ENCODE results near the gene METTL21C.

METTL21C gene

DNA sequence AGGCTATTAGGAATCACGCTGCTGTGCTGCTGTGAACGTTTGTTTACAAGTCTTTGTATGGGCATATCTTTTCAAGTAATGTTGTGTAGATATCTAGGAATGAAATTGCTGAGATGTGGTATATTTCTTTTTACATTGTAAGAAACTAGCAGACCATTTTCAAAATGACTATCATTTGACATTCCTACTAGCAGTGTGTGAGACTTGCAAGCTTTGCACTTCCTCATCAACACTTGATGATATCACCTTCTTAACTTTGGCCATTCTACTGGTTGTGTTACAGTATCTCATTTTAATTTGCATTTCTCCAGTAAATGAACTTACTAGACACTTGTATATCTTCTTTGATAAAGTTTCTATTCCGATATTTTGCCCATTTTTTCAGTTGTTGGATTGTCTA, 12.1 kb downstream of the METTL21C start:
- Histone ChIP-seq H3K36me3 (ENCODE audit: control insufficient read depth, insufficient read depth, low read length) (peaks cover 23% of the 10 kb centered on the region), H3K27me3 (ENCODE audit: control insufficient read depth, insufficient read depth, low read length) (no peaks in the 10 kb centered on the region), H3K4me3 (ENCODE audit: low read depth, low read length) (no peak overlapping the region), H3K4me1 (ENCODE audit: control insufficient read depth, insufficient read depth, low read length) (no peaks in the 10 kb centered on the region), H3K27ac (ENCODE audit: low read depth, low read length) (no peak overlapping the region), H3K9me3 (ENCODE audit: control insufficient read depth, insufficient read depth, low read depth, low read length) (no peaks in the 10 kb centered on the region), H3K9ac (ENCODE audit: low read length) (no peak overlapping the region)

DNA sequence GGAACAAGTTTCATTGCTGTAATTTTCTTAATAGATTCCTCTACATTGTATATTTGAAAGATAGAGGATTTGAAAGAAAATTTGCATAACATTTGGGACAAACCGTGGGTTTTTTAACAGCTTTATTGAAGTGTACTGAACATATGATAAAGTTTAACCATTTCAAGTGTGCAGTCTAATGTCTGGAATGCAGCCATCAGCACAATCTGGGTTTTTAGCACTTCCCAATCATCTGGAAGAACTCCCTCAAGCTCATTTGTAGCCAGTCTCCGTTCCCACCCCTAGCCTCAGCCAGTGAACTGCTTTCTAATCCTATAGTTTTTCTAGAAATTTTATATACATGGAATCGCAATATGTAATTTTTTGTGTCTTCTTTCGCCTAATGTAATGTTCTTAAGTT, 12.6 kb downstream of the METTL21C start:
- no peak overlapping the region for H3K9ac ChIP-seq (ENCODE audit: low read length)
- H3K27ac ChIP-seq (ENCODE audit: low read depth, low read length) = no peak overlapping the region
- H3K9me3 ChIP-seq (ENCODE audit: control insufficient read depth, insufficient read depth, low read depth, low read length) = no peaks in the 10 kb centered on the region
- H3K4me1 ChIP-seq (ENCODE audit: control insufficient read depth, insufficient read depth, low read length) = no peaks in the 10 kb centered on the region
- H3K4me3 ChIP-seq (ENCODE audit: low read depth, low read length) = no peak overlapping the region
- H3K36me3 ChIP-seq (ENCODE audit: control insufficient read depth, insufficient read depth, low read length) = peaks cover 28% of the 10 kb centered on the region
- H3K27me3 ChIP-seq (ENCODE audit: control insufficient read depth, insufficient read depth, low read length) = no peaks in the 10 kb centered on the region

- no peak overlapping the region for H3K4me3 ChIP-seq (ENCODE audit: low read depth, low read length)
- no peaks in the 10 kb centered on the region for H3K27me3 ChIP-seq (ENCODE audit: control insufficient read depth, insufficient read depth, low read length)
- no peak overlapping the region for H3K27ac ChIP-seq (ENCODE audit: low read depth, low read length)
- peaks cover 40% of the 10 kb centered on the region for H3K36me3 ChIP-seq (ENCODE audit: control insufficient read depth, insufficient read depth, low read length)
- no peaks in the 10 kb centered on the region for H3K9me3 ChIP-seq (ENCODE audit: control insufficient read depth, insufficient read depth, low read depth, low read length)
- no peak overlapping the region for H3K9ac ChIP-seq (ENCODE audit: low read length)
- H3K4me1 ChIP-seq (ENCODE audit: control insufficient read depth, insufficient read depth, low read length) = no peaks in the 10 kb centered on the region
Observed at GRCh38 chr13:102680842-102681740, 13.8 kb downstream of the METTL21C start.

GRCh38 chr13:102680133-102680717, 14.6 kb downstream of the METTL21C start:
- peaks cover 48% of the 10 kb centered on the region for H3K36me3 ChIP-seq (ENCODE audit: control insufficient read depth, insufficient read depth, low read length)
- no peaks in the 10 kb centered on the region for H3K27me3 ChIP-seq (ENCODE audit: control insufficient read depth, insufficient read depth, low read length)
- H3K4me3 ChIP-seq (ENCODE audit: low read depth, low read length) = no peak overlapping the region
- H3K27ac ChIP-seq (ENCODE audit: low read depth, low read length) = no peak overlapping the region
- H3K9ac ChIP-seq (ENCODE audit: low read length) = no peak overlapping the region
- no peaks in the 10 kb centered on the region for H3K4me1 ChIP-seq (ENCODE audit: control insufficient read depth, insufficient read depth, low read length)
- H3K9me3 ChIP-seq (ENCODE audit: control insufficient read depth, insufficient read depth, low read depth, low read length) = no peaks in the 10 kb centered on the region

DNA sequence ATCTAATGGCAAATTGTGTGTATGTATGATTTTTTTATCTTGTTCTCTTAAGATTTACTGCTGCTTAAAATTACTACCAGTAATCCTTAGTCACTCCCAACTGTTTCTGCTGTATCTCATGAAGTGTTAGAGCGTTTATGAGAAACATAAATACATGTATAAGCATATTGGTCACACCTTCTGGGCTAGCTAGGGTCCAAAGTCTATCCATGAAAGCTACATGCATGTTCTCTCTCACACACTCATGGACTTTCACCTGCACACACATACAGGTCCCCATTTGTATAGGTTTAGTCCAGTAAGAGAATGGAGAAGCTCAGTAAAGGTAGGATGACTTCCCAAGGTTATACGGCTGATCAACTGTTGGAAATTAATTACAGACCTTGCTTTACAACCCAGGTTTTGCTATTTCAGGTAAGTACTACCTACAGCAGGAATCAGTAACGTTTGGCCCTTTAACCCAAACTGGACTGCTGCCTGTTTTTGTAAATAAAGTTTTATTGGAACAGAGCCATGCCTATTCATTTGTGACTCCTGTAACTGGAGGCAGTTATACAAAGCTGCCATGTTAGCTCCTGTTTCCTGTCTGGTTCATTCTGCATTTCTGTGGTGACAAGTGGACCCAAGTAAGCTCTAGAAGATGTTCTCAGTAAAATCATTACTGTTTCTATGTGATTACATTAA, 15.3 kb downstream of the METTL21C start:
- H3K9ac ChIP-seq (ENCODE audit: low read length) = no peak overlapping the region
- no peaks in the 10 kb centered on the region for H3K27me3 ChIP-seq (ENCODE audit: control insufficient read depth, insufficient read depth, low read length)
- peaks cover 55% of the 10 kb centered on the region for H3K36me3 ChIP-seq (ENCODE audit: control insufficient read depth, insufficient read depth, low read length)
- H3K9me3 ChIP-seq (ENCODE audit: control insufficient read depth, insufficient read depth, low read depth, low read length) = no peaks in the 10 kb centered on the region
- no peak overlapping the region for H3K4me3 ChIP-seq (ENCODE audit: low read depth, low read length)
- H3K27ac ChIP-seq (ENCODE audit: low read depth, low read length) = no peak overlapping the region
- no peaks in the 10 kb centered on the region for H3K4me1 ChIP-seq (ENCODE audit: control insufficient read depth, insufficient read depth, low read length)

GRCh38 chr13:102678339-102679107, 16.3 kb downstream of the METTL21C start:
- H3K4me3 ChIP-seq (ENCODE audit: low read depth, low read length) = no peak overlapping the region
- no peaks in the 10 kb centered on the region for H3K9me3 ChIP-seq (ENCODE audit: control insufficient read depth, insufficient read depth, low read depth, low read length)
- H3K27ac ChIP-seq (ENCODE audit: low read depth, low read length) = no peak overlapping the region
- no peaks in the 10 kb centered on the region for H3K27me3 ChIP-seq (ENCODE audit: control insufficient read depth, insufficient read depth, low read length)
- H3K4me1 ChIP-seq (ENCODE audit: control insufficient read depth, insufficient read depth, low read length) = no peaks in the 10 kb centered on the region
- no peak overlapping the region for H3K9ac ChIP-seq (ENCODE audit: low read length)
- H3K36me3 ChIP-seq (ENCODE audit: control insufficient read depth, insufficient read depth, low read length) = peaks cover 65% of the 10 kb centered on the region

DNA sequence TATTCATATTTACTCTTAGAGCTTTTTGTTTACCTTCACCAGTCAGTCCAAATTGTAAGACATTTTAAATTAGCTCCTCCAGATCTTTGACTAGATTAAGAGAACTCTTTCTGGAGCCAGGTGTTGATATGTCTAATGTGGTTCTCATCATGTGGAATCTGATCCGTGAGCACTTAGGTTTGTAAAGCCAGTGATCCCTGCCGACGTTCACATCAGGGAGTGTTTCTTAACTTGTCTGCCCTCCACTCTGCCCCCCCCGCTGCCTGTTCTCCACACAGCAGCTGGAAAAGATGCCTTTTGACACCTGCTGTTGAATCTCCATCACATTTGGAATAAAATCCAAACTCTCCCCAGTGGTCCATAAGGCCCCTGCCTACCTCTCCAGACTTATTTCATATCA, 17.7 kb downstream of the METTL21C start:
- Histone ChIP-seq H3K4me1 (ENCODE audit: control insufficient read depth, insufficient read depth, low read length) (peaks cover 9% of the 10 kb centered on the region), H3K27ac (ENCODE audit: low read depth, low read length) (no peak overlapping the region), H3K9me3 (ENCODE audit: control insufficient read depth, insufficient read depth, low read depth, low read length) (no peaks in the 10 kb centered on the region), H3K36me3 (ENCODE audit: control insufficient read depth, insufficient read depth, low read length) (peaks cover 79% of the 10 kb centered on the region), H3K9ac (ENCODE audit: low read length) (no peak overlapping the region), H3K4me3 (ENCODE audit: low read depth, low read length) (no peak overlapping the region), H3K27me3 (ENCODE audit: control insufficient read depth, insufficient read depth, low read length) (no peaks in the 10 kb centered on the region)

GRCh38 chr13:102675115-102675514, 19.7 kb downstream of the METTL21C start:
- no peak overlapping the region for H3K9ac ChIP-seq (ENCODE audit: low read length)
- H3K9me3 ChIP-seq (ENCODE audit: control insufficient read depth, insufficient read depth, low read depth, low read length) = peaks cover 4% of the 10 kb centered on the region; the same call in 1 of the 2 replicates
- H3K27me3 ChIP-seq (ENCODE audit: control insufficient read depth, insufficient read depth, low read length) = no peaks in the 10 kb centered on the region
- H3K4me3 ChIP-seq (ENCODE audit: low read depth, low read length) = no peak overlapping the region
- H3K27ac ChIP-seq (ENCODE audit: low read depth, low read length) = no peak overlapping the region
- H3K4me1 ChIP-seq (ENCODE audit: control insufficient read depth, insufficient read depth, low read length) = peaks cover 9% of the 10 kb centered on the region
- H3K36me3 ChIP-seq (ENCODE audit: control insufficient read depth, insufficient read depth, low read length) = peaks cover 94% of the 10 kb centered on the region

DNA sequence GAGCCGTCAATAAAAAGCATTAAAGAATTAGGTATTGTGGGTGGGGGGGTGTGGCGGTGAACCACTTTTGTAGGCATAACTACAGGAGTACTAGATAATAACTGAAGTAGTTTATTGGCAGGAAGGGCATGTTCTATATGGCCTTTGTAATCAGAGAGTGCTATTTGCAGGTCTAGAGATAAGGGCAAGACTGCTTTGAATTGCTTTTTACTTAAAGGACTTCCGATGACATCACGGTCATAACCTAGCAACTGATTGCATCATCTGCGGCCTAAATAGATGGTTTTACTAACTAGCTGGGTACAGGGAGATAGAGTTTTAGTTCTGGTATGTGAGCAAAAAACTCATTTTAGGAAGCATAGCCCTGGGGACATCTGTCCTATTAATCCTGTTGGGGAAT, 24.7 kb downstream of the METTL21C start:
- H3K9me3 ChIP-seq (ENCODE audit: control insufficient read depth, insufficient read depth, low read depth, low read length) = peaks cover 4% of the 10 kb centered on the region; the same call in 1 of the 2 replicates
- peaks cover 95% of the 10 kb centered on the region for H3K36me3 ChIP-seq (ENCODE audit: control insufficient read depth, insufficient read depth, low read length)
- H3K4me1 ChIP-seq (ENCODE audit: control insufficient read depth, insufficient read depth, low read length) = peaks cover 9% of the 10 kb centered on the region
- no peak overlapping the region for H3K4me3 ChIP-seq (ENCODE audit: low read depth, low read length)
- no peak overlapping the region for H3K27ac ChIP-seq (ENCODE audit: low read depth, low read length)
- H3K27me3 ChIP-seq (ENCODE audit: control insufficient read depth, insufficient read depth, low read length) = no peaks in the 10 kb centered on the region
- H3K9ac ChIP-seq (ENCODE audit: low read length) = no peak overlapping the region

- Histone ChIP-seq H3K4me1 (ENCODE audit: control insufficient read depth, insufficient read depth, low read length) (peaks cover 5% of the 10 kb centered on the region), H3K27ac (ENCODE audit: low read depth, low read length) (peak overlapping the region; percentile 34; the same call in 1 of the 2 replicates), H3K9me3 (ENCODE audit: control insufficient read depth, insufficient read depth, low read depth, low read length) (peaks cover 4% of the 10 kb centered on the region; the same call in 1 of the 2 replicates), H3K36me3 (ENCODE audit: control insufficient read depth, insufficient read depth, low read length) (peaks cover 92% of the 10 kb centered on the region), H3K27me3 (ENCODE audit: control insufficient read depth, insufficient read depth, low read length) (no peaks in the 10 kb centered on the region), H3K9ac (ENCODE audit: low read length) (peak overlapping the region; percentile 64), H3K4me3 (ENCODE audit: low read depth, low read length) (peak overlapping the region; percentile 4; the same call in 1 of the 2 replicates)
Observed at GRCh38 chr13:102667911-102668310, 26.9 kb downstream of the METTL21C start.

All from HUES6 (cell line).